ENCODE data around the gene SLC9A8.

GRCh38 chr20:49863666-49864065 lies 51.0 kb downstream of the SLC9A8 start:
- TF ChIP-seq CTCF (IDR thresholded peaks at IDR 0.05), result no peak
- TF ChIP-seq EZH2 (IDR thresholded peaks at IDR 0.05; ENCODE audit: borderline replicate concordance, insufficient read depth, low read depth, low read length, poor library complexity, severe bottlenecking), result no peak

Measured in B cell (primary cell).